AG08395 (cell line): ENCODE measurements around the gene GID4.

Source experiments
- DNase-seq: peaks from one replicate; pipeline ENCODE4 v3.0.0; 2012; ENCODE audit warnings: mixed read lengths, low spot score

The GID4 gene

DNA sequence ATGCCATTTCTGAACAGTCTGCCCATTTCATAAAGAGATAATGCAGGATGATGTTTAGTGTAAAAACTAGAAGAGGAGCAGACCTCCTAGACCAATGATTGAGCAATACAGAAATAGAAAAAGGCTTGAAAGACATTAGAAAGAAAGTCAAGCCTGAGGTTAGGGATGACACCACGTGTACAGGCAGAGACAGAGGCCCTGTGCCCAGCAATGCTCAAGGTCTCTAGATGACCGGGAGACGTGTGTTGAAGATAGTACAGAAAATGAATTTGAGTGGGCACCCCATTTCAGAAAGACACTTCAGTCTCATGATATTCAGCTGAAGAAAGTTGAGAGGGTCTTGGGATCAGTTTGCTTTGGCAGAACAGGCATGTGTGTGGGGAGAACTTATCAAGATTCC is 5.4 kb downstream of the GID4 start:
- DNase-seq = no peak

DNA sequence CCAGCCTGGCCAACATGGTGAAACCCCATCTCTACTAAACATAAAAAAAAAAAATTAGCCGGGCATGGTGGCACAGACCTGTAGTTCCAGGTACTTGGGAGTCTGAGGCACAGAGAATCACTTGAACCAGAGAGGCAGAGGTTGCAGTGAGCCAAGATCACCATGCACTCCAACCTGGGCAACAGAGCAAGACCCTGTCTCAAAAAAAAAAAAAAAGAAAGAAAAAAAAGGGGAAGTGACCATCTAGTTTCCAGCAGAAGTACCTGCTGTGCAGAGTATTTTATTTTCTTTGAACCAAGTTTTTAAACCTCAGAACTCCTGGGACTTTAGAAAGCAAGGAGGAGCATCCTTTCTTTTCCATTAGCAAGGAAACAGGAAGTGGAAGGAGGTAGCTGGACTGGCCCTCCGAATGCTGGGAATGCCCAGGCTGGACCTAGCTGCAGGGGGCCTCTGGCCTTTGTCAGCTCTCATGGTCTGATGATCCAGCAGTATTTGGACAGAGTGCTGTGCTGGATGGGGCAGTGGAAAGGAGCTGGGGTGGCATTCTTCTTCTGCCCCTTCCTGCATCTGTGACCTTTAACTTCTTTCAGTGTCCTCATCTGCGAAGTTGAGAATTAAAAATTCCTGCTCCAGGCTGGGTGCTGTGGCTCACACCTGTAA is 6.6 kb downstream of the GID4 start:
- no peak for DNase-seq

DNA sequence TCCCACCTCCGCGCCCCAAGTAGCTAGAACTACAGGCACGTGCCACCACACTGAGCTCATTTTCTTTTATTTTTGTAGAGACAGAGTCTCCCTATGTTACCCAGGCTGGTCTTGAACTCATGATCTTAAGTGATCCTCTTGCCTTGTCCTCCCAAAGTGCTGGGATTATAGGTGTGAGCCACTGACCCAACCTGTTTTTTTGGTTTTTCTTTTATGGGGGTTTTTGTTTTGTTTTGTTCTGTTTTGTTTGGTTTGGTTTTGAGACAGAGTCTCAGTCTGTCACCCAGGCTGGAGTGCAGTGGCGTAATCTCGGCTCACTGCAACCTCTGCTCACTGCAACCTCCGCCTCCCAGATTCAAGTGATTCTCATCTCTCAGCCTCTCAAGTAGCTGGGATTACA is 16.4 kb downstream of the GID4 start:
- DNase-seq = no peak

DNA sequence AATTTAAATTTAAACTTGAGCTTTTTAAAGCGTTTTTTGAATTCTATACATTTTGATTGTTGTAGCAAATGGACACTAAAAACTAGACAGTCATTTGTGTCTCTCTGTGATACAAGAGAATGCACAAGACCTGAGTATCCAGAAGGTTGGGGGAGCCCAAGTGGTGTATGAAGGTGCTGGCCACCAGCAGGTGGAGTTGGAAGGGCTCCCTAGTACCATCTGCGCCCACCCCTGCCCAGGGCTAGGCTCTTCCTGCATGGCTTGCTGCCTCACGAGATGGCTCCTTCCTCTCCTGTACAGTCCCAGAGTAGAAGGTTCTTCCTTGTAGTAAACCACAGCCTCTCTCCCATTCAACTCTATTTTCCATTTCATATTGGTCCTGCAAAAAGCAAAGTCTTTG is 17.0 kb downstream of the GID4 start:
- no peak for DNase-seq

DNA sequence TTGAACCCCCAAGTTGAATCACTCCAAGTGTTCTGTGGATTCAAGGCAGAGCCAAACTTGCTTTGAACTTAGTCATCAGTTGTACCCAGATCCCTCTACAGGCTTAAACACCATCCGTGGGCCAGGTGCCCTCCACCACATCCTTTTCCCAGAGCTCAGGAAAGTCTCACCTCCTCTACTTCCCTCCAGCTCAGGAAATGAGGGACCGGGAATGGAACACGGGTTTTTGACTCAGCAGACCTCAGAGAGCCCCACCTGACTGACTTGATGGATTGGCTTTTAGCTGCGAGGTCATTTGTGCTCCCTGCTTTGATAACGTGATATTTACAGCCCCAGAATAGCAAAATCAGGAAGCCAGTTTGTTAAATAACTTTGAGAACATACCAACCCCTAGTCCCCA is 20.1 kb downstream of the GID4 start:
- DNase-seq = no peak

DNA sequence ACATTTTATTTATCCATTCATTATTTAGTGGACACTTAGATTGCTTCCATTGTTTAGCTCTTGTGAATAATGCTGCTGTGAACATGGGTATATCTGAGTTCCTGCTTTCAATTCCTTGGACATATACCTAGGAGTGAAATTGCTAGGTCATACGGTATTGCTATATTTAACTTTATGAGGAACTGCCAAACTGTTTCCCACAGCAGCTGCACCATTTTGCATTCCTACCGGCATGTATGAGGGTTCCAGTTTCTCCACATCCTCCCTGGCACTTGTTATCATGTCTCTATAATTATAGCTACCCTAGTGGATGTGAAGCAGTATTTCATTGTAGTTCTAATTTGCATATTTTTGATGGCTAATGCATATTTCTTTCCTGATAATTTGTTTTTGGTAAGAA is 24.8 kb downstream of the GID4 start:
- no peak for DNase-seq

DNA sequence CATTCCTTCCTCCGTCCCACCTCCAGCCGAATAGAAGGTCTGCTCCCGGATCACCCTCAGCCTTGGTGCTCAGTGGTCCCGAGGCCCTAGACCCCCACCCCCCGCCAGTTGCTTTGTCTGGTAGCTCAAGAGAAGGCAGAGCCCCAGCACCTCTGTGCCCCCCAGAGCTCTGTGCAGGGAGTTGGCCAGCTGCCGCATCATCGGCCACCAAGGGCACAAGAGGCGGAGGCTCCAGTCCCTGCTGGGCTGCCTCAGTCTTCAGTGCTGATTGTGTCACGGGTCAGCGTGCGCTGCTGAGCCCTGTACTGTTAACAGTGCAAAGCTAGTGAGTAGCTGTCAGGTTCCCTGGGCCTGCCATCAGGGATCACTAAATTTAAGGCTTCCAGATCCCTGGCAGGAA is 26.3 kb downstream of the GID4 start:
- no peak for DNase-seq

DNA sequence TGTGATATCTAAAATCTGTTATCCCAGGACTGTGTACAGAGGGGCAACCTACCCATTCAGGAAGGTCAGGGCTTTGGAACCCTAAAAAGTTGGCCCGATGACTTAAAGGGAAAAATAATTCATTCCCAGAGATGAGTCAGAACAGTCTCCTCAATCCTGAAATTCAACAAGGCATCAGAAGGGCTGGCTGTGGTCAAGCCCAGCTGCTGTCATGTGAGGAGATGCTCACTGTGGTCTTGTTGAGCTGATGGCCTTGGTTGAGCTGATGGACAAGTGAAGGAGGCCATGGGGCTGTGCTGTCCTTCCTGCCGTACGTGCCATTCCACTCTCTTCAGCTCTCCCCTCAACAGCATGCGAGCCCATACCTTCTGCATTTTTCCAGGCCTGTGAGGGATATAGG is 27.7 kb downstream of the GID4 start:
- DNase-seq = no peak

DNA sequence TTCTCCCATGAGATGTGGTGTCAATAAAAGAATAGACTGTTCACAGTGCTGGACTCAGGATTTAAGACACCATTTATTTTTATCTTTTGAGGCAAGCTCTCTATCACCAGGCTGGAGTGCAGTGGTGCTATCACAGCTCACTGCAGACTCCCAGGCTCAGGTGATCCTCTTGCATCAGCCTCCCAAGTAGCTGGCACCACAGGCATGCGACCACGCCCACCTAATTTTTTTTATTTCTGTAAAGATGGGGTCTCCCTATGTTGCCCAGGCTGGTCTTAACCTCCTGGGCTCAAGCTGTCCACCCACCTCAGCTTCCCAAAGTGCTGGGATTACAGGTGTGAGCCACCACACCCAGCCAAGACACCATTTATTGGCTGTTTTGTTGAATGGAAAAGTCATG is 29.9 kb downstream of the GID4 start:
- no peak for DNase-seq

DNA sequence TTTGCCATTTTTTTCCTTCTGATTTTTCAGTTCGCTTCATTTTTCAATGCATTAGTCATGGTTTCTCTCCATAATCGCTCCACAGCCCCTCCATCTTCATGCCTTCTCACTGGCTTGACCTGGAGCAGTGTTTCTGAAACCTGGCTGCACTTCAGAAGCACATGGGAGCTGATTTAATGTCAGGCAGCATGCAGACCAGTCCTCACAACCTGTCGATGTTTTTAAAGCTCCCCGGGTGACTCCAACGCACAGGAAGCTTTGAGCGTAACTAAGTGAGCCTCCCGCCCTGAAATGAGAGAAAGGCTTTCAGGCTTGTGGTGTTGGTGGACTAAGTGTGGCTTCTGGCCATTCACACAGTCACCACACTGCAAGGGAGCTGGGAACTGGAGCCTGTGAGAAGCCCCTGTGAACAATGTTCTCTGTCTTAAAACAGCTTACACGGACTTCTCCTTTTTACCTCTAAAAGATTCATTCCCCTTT is 31.7 kb downstream of the GID4 start:
- peak; percentile 65 for DNase-seq

DNA sequence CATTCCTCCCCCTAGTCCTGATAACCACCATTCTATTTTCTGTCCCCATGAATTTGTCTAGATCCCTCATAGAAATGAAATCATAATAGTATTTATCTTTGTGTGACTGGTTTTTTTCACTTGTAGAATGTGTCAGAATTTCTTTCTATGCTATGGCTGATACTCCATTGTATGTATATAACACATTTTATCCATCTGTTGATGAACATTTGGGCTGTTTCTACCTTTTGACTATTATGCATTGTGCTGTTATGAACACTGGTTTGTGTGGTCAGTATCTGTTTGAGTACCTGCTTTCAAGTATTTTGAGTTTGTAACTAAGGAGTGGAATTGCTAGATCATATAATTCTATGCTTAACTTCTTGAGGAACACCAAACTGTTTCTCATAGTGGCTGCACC is 32.5 kb downstream of the GID4 start:
- DNase-seq = no peak

DNA sequence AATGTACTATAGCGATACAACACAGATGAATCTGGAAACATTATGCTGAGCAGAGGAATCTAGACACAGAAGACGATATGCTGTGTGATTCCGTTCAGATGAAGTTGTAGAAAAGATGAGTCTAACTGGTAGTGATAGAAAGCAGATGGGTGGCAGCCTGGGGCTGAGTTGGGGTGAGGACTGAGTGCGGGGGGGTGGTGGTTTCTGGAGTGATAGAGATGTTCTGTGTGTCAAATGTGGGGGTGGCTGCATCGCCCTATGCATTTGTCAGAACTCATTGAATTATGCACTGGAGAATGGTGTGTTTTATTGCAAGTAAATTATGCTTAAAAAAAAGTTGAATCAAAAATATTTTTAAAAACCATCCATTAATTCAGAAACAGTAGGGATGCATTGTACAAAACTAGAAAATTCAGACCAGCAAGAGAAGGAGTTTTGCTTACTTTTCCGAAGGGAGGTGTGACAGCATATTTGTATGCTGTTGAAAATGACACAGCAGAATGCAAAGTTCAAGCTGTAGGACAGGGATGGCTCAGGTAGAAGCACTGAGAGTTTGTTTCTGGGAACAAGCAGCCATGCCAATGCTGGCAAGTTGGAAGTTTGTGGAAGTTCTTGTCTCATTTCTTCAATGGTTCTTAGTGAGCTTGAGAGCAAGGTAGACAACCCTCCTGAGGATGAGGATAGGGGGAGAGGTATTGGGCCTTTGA is 35.5 kb downstream of the GID4 start:
- DNase-seq = no peak

DNA sequence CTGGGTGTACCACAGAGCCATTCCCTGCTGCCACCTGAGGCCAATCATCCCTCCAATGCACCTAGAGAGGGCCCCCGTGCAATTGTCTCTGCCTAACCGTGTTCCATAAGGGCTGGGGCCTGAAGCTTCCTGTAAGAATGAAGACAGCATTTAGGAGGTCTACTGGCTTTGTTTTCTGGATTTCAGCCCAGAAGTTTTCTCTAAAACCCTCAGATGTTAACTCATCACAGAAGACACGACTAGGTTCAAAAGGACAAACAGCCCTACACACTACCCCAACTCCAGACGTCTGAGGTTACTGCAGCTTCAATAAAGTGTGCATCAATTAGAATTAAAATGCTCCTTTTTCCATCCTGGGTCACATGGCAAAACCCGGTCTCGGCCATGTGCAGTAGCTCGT is 37.7 kb downstream of the GID4 start:
- peak; percentile 20 for DNase-seq

DNA sequence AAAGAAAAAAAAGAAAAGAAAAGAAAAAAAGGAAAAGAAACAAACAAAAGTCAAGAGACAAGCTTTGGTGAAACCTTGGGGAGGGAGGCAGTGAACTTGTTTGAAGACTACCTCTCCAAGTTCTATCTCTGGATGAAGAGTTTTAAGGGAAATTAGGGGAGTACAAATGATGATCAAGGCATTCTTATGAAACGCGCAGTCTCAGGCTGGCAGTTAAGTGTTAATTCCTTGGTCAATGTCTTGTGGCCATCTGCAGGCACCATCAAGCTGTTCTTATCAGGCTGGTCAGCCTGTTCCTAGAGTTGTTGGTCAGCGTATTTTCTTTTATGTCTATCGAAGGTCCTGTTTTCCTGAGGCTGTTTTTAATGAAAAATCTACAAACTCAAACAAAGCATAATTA is 40.3 kb downstream of the GID4 start:
- DNase-seq = no peak

DNA sequence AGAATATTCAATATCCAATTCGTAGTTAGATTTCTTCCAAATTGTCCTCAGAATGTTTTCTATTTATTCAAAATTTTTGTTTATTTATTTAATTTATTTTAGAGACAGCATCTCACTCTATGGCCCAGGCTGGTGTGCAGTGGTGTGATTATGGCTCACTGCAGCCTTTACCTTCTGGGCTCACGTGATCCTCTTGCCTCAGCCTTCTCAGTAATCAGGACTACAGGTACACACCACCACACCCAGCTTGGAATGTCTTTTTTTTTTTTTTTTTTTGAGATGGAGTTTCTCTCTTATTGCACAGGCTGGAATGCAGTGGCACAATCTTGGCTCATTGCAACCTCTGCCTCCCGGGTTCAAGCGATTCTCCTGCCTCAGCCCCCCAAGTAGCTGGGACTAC is 45.0 kb downstream of the GID4 start:
- no peak for DNase-seq

DNA sequence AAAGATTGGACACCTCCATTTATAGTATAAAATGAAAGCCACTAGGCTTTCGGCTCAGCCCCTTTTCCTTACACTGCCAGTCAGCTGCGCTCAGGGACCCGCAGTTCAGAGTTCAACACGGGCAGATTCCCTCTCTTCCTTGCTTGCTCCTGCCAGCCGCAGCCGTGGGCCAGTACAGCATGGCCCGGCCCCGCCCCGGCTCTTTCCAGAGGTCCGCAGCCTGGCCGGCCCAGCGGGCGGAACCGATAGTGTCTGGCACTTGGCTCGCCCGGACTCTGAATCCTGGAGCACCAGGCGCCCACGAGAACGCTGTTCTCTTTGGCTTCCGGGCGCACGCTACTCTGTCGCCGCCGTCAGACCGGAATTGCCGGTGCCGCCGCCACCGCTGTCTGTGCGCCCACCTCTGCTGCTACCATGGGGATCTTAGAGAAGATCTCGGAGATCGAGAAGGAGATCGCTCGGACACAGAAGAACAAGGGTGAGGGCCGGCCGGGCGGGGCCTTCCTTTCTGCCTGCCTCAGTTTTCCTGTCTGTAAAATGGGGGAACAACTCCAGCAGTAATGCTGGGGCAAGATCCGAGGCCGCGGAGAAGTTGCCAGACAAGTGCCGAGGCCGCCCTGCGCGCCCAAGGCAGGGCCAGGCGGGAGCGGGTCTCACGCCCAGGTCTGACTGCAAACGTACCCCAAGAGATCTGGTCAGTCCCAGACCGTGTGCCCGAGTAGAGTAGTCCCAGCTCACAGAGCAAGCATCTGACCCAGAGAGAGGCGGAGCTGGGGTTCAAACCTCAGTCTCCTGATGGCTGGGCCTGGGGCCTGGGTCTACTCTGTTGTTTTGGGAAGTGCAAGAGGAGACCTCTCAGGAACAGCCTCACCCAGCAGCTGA is 48.6 kb downstream of the GID4 start, which contains the start of gene DRG2:
DRG2 (plus strand) TSS at position 339 of the 882 bp plus-strand sequence; CDS start at position 415, 76 bp downstream.
- peak; percentile 97 for DNase-seq

DNA sequence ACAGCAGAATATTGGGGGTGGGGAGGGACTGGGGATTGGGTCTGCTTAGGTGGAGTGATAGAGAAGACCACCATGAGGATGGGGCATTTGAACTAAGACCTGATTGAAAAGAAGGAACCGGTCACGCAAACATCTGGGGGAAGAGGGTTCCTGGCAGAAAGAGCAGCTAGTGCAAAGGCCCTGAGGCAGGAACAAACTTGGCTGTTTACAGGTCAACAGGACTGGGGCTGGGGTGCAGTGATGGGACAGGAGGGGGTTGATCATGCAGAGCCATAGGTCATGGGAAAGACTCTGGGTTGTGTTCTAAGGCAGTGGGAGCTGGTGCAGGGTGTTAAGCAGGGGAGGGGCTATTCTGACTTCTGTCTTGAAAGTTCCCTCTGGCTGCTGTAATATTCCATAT is 50.4 kb downstream of the GID4 start:
- DNase-seq = no peak

DNA sequence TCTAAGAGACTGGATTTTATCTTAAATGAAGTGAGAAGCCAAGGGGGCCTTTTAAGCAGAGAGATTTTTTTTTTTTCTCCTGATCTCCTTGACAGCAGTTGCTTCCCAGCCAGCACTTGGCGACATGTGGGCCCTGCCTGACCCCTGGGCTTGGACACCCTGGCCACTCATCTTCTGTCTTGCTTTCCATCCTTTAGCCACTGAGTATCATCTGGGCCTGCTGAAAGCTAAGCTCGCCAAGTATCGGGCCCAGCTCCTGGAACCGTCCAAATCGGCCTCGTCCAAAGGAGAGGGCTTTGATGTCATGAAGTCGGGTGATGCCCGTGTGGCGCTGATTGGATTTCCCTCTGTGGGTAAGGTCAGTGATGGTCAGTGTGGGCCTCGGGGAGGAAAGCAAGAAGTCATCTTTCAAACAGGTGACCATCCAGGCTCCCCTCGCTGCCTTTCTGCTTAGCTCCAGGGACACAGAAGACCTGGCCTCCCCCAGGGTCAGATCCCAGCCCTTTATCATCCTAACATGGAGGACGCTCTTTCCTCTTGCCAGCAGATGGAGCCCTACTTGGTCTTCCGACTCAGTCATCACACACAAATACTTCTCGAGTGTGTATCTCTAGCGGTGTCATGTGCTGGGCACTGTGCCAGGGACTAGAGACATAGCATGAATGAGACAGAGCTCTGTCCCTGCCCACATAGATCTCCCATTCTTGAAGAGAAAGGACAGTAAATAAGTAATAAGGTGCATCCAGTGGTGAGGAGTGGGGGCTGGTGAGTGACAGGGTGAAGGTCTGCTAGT is 54.6 kb downstream of the GID4 start:
- DNase-seq = peak; percentile 58

DNA sequence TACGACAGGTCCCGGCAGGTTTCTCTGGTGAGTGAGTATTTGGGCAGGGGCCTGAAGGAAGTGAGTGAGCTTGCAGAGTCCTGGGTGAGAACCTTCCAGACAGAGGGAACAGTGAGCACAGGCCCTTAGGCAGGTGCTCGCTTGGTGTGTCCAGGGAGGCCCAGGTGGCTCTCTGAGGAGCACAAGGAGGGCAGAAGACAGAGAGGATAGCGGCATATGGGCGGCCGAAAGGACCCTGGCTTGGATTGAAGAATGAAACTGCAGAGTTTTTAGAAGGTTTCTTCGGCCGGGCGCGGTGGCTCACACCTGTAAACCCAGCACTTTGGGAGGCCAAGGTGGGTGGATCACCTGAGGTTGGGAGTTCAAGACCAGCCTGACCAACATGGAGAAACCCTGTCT is 55.2 kb downstream of the GID4 start:
- no peak for DNase-seq

DNA sequence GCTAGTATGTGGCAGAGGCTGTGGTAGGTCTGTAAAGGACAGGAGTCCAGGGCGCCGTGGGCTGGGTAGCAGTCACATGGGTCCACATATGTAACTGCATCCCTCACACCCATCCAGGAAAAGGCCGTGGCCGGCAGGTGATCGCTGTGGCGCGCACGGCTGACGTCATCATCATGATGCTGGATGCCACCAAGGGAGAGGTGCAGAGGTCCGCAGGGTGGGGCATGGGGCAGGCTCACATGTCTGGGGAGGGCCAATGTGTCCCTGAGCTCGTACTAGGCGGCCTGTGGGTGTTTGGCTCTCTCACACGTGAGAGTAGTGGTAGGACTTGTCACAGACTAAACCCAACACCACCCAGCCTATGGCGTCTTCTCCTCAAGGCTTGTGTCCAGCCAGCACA is 60.3 kb downstream of the GID4 start:
- no peak for DNase-seq

DNA sequence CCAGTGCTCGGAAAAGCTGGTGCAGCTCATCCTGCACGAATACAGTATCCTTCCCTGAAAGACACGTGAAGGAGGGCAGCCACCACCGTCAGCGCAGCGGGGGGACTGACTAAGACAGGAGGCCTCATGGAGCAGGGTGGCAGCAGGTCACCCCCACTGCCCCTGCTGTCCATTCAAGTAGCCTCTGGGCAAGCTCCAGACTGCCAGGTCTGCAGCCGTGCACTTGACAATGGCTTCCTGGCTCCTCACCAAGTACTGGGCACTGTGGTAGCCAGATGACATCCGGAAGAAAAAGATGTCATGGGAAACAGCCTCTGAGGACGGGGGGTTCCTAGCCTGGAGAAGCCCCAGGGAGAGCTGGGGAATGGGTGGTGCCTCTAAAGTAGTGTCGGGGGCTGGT is 61.4 kb downstream of the GID4 start:
- DNase-seq = no peak

DNA sequence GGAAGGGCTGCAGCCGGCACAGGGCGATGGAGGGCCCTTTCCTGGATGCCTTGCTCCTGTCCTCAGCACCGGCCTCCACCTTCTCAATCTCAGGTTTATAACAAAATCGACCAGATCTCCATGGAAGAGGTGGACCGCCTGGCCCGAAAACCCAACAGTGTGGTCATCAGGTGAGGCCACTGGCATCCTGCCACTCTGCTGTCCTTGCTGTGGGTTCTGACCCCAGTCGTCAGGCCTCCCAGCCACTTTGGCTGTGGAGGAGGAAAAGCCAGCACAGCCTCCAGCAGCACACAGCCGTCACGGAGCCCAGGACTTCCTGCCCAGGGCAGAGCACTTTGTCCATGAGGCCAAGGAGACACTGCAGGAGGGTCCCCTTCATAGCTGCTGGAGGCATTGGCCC is 62.6 kb downstream of the GID4 start:
- no peak for DNase-seq
